ENCODE measurements around the gene SEC61A1. TPM values are rescaled to one million over a fixed set of nuclear protein-coding genes. Genes with fewer than 3 reads are reported as not detected.

SEC61A1 gene
- total RNA-seq, 1 experiment from 2014 or later: 121 TPM

DNA sequence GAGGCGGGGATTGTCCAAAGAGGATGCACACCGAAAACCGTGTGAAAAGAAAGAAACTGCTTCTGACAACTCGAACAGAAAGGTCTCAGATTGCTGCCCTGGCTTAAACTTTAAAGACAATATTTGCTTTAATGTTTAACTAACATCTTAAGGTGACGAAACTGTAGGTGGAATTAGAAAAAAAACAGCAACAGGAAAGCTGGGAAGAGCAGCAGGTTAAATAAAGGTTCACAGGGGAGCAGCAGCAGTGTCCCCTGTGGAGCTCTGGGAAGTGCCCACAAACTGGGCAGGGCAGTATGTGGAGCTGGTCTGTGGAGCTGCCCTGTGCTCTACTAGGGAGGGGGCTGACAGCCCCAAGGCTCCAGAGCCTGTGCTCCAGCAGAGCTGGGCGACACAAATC, 46.0 kb downstream of the SEC61A1 start:
- Histone ChIP-seq H3K36me3 (replicated peaks; ENCODE audit: control insufficient read depth, insufficient read depth, low read length) (peaks cover 44% of the 10 kb centered on the region), H3K27me3 (ENCODE audit: control insufficient read depth, insufficient read depth, low read length) (no peaks in the 10 kb centered on the region), H3K4me3 (ENCODE audit: insufficient read depth, low read depth, low read length) (no peak overlapping the region)
- DNase-seq: no peak

DNA sequence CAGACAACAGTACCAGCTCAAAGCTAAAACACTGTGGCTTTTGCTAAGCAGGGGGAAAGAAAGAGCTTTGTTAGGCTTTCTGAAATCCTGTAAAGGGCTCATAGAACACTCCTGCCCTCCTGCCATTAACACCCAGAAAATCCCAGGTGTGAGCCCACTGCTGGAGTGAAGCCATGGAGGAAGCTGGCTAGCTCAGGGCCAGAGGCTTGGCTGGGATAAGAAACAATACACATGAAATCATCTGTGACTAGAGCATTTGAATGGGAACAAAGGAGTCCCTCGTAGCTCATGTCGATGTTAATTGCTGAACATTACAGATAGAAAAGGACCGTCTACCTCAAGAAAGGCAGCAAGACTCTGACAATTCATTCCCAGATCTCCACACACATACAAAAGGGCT, 47.9 kb downstream of the SEC61A1 start:
- Histone ChIP-seq H3K4me3 (ENCODE audit: insufficient read depth, low read depth, low read length) (no peak overlapping the region), H3K27me3 (ENCODE audit: control insufficient read depth, insufficient read depth, low read length) (no peaks in the 10 kb centered on the region), H3K36me3 (replicated peaks; ENCODE audit: control insufficient read depth, insufficient read depth, low read length) (peaks cover 41% of the 10 kb centered on the region)
- DNase-seq: no peak

DNA sequence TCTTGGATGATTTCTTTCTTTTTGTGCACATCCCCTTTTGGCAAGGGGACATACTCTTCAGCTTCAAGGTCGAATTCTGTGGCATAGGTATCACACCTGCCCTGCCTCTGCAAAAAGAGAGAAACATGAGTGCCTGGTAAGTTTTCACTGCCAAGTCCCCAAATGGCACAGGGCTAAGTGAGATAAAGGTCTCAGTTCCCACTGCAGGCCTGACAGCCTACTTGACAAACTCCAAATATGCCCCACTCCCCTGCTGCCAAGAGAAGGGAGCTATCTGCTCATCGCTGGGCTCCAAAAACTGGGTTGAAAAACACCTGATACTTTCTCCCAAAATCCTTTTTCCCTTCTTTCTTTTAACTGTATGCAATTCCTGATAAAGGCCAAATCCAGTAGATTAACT, 48.4 kb downstream of the SEC61A1 start:
- Histone ChIP-seq H3K27me3 (ENCODE audit: control insufficient read depth, insufficient read depth, low read length) (no peaks in the 10 kb centered on the region), H3K36me3 (replicated peaks; ENCODE audit: control insufficient read depth, insufficient read depth, low read length) (peaks cover 41% of the 10 kb centered on the region), H3K4me3 (ENCODE audit: insufficient read depth, low read depth, low read length) (no peak overlapping the region)
- no peak for DNase-seq

DNA sequence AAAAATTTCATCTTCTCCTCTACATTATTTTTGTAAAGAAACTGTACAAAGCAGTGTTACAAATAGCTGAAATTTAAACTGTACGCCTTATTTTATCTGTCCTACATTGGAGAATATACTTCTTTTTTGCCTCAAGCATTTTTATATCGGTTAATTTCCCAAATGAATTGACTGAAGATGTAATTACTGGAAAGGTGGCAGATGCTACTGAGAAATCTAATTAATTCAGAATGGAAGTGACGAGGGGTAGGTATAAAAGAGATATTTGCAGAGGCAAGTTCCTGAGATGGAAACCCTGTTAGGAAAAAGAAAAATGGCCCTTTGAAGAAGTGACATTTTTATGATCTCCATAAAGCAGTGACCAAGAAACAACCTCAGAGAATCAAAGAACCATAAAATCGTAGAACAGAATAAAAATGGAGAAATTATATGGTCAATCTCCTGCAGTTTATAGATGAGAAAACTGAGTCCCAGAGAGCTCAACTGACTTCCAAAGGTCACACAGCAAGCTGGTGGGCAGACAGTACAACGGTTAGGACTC, 51.0 kb downstream of the SEC61A1 start:
- H3K27me3 ChIP-seq (ENCODE audit: control insufficient read depth, insufficient read depth, low read length): no peaks in the 10 kb centered on the region
- no peak for DNase-seq
- peaks cover 30% of the 10 kb centered on the region for H3K36me3 ChIP-seq (replicated peaks; ENCODE audit: control insufficient read depth, insufficient read depth, low read length)
- no peak overlapping the region for H3K4me3 ChIP-seq (ENCODE audit: insufficient read depth, low read depth, low read length)

DNA sequence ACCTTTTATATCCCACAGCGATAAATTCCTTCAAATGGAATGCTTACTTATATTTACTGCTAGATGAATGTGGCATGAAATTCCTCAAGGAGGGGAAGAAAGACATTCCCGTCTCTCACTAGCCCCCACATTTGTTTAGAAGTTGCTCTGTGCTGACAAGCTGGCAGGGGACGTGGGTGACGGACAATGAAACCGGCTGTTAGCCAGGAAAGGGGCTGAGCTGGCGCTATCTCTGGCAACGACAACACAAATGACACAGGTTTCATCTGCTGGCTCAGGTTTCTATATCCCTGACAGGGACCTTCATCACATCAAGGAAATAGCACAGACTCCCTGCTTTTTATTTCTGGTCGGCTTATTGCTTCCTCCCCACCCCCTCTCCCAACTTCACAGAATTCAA, 55.6 kb downstream of the SEC61A1 start:
- no peaks in the 10 kb centered on the region for H3K27me3 ChIP-seq (ENCODE audit: control insufficient read depth, insufficient read depth, low read length)
- H3K36me3 ChIP-seq (replicated peaks; ENCODE audit: control insufficient read depth, insufficient read depth, low read length): peaks cover 23% of the 10 kb centered on the region
- no peak for DNase-seq
- H3K4me3 ChIP-seq (ENCODE audit: insufficient read depth, low read depth, low read length): no peak overlapping the region

DNA sequence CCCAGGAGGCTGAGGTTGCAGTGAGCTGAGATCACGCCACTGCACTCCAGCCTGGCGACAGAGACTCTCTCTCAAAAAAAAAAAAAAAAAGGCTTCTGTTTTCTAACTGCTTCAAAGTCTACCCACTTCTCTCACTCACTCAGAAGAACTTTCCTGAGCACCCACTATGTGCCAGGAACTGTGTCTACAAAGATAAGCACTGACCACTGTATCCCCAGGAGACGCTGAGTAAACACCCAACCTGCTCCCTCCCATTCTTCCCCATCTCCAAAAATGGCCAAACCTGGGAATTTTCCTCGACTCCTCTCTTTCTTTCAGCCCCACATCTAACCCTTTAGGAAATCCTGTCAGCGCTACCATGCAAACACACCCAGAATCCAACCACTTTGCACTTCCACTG, 58.9 kb downstream of the SEC61A1 start:
- H3K36me3 ChIP-seq (replicated peaks; ENCODE audit: control insufficient read depth, insufficient read depth, low read length): peaks cover 18% of the 10 kb centered on the region
- no peaks in the 10 kb centered on the region for H3K27me3 ChIP-seq (ENCODE audit: control insufficient read depth, insufficient read depth, low read length)
- no peak for DNase-seq

DNA sequence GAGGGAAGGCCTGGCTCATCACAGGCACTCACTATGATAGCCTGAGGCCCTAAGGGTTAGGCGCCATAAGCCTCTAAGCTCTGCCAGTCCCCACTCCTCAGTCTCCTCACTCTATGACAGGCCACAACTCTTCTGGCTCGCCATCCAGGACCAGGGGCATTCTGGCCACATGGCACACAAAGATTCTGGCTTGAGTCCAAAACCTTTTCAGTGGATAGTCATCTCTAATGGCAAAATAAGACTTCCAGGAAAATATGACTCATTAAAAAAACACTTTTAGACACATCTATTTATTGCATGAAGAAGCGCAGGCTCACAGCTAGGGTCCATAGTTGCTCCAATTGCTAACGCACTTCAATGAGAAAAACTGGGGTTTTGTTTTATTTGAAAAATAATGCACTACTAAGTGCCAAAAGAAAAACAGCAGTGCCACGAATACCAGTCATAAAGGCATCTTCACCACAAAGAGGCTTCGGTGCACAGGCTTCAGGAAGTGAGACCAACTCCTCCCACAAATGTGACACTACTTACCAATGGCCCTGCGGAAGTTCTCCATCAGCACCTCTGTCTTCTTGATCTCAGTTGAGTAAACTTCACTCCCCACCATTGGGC, 60.2 kb downstream of the SEC61A1 start:
- peaks cover 22% of the 10 kb centered on the region for H3K36me3 ChIP-seq (replicated peaks; ENCODE audit: control insufficient read depth, insufficient read depth, low read length)
- no peak overlapping the region for H3K4me3 ChIP-seq (ENCODE audit: insufficient read depth, low read depth, low read length)
- DNase-seq: no peak
- no peaks in the 10 kb centered on the region for H3K27me3 ChIP-seq (ENCODE audit: control insufficient read depth, insufficient read depth, low read length)

More for the DNA sequence above, 58.9 kb downstream of the SEC61A1 start:
- H3K4me3 ChIP-seq (ENCODE audit: insufficient read depth, low read depth, low read length): no peak overlapping the region

DNA sequence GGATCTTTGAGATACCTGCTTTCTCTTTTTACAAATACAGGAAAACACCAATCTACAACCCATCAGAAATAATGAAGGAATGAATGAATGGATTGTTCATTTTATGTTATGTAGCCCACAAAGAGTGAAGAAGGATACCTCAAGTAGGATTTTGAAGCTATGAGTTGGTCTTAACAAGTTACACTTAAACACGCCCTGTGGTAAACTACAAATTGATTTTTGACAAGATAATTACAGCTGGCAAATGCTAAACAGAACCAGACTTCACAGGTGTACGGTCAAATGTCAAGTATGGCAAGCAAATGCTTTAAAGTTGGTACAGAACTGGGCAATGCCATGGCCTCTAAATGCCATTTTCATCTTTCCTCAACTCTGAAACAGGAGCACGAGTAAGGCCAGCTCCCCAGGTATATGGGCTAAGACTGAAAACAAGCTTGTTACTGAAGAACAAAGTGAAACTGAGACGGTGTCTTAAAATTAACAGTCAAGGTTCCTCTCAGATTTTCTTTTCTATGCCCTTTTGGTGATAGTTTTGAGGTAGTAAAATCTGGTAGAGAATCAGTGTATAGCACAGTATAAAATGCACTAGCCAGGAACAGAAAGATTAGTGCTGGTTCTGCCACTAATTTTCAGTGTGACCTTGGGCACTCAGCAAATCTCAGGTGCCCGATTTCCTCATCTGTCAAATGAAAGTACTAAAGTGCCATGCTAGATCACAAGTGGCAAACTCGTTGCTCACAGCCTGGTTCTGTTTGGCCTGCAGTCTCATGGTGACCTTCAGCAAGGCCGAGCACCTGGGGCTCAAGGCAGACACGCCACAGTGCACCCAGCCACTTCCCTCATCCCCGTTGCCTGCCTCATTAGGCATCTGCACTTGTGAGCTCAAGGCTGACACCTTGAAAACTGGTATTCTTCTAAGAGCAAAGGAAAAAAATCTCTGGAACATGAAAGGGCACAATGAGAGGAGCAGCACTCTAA, 61.9 kb downstream of the SEC61A1 start:
- H3K36me3 ChIP-seq (replicated peaks; ENCODE audit: control insufficient read depth, insufficient read depth, low read length): peaks cover 22% of the 10 kb centered on the region
- DNase-seq: no peak
- no peaks in the 10 kb centered on the region for H3K27me3 ChIP-seq (ENCODE audit: control insufficient read depth, insufficient read depth, low read length)
- H3K4me3 ChIP-seq (ENCODE audit: insufficient read depth, low read depth, low read length): no peak overlapping the region

Other genes starting within 250 kb of the SEC61A1 start
- gene MGLL, start 229.9 kb upstream of the SEC61A1 start, total RNA-seq (2014; rRNA removed; shearing (Covaris generic)): 0.07 and 0.31 TPM in 2 replicates
- not detected in 2 replicates for gene KBTBD12, start 137.2 kb upstream of the SEC61A1 start, total RNA-seq (2014; rRNA removed; shearing (Covaris generic))
- 179 and 182 TPM in 2 replicates for gene RUVBL1, start 71.4 kb downstream of the SEC61A1 start, total RNA-seq (2014; rRNA removed; shearing (Covaris generic))
- 7.4 and 8.1 TPM in 2 replicates for gene EEFSEC, start 101.0 kb downstream of the SEC61A1 start, total RNA-seq (2014; rRNA removed; shearing (Covaris generic))

Measured in H7 (cell line).